HG03439 (cell line): ENCODE data around the gene PLXDC1.
"Not testable (repeated sequence)": the region's sequence is repeated elsewhere in the genome, so short reads cannot be mapped to it uniquely, and the experiment has no call there.

Experiments used
- ATAC-seq: cut with Tn5 transposase; IDR thresholded peaks from one replicate; pipeline ENCODE4 v1.9.1; 2021; ENCODE audit warnings: mild to moderate bottlenecking, moderate library complexity; ENCODE audit not compliant: unreplicated experiment

Gene PLXDC1

GRCh38 chr17:39130205-39130604, 21.2 kb downstream of the PLXDC1 start:
- no peak for ATAC-seq

- ATAC-seq: not testable (repeated sequence)
Measured at GRCh38 chr17:39129544-39129943, 21.9 kb downstream of the PLXDC1 start.

DNA sequence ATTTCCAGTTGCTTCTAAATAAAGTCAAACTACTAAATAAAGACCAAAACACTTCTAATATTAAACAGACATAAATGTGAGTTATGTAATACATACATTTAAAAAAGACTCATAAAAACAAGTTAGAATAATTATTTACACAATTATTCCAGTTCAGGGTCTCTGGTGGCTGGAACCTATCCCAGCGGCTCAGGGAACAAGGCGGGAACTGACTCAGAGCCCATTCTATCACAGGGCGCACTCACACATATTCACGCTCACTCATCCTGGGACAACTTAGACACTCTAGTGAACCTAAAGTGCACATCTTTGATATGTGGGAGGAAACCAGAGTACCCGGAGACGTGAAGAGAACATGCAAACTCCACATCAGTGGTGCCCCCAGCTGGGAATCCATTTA, 25.0 kb downstream of the PLXDC1 start:
- ATAC-seq: no peak

- no peak for ATAC-seq
Measured at GRCh38 chr17:39125143-39125875, 26.1 kb downstream of the PLXDC1 start.

GRCh38 chr17:39123627-39124026, 27.8 kb downstream of the PLXDC1 start:
- ATAC-seq: no peak

GRCh38 chr17:39122991-39123390, 28.4 kb downstream of the PLXDC1 start:
- no peak for ATAC-seq

DNA sequence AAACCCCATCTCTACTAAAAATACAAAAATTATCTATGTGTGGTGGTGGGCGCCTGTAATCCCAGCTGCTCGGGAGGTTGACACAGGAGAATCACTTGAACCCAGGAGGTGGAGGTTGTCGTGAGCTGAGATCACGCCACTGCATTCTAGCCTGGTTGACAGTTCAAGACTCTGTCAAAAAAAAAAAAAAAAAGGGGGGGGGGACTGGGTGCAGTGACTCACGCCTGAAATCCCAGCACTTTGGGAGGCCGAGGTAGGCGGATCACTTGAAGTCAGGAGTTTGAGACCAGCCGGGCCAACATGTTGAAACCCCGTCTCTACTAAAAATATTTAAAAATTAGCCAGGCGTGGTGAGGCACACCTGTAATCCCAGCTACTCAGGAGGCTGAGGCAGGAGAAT, 29.5 kb downstream of the PLXDC1 start:
- not testable (repeated sequence) for ATAC-seq

GRCh38 chr17:39118674-39119419, 32.6 kb downstream of the PLXDC1 start:
- peak; percentile 44 for ATAC-seq

- ATAC-seq: no peak
Measured at GRCh38 chr17:39116224-39116623, 35.2 kb downstream of the PLXDC1 start.

DNA sequence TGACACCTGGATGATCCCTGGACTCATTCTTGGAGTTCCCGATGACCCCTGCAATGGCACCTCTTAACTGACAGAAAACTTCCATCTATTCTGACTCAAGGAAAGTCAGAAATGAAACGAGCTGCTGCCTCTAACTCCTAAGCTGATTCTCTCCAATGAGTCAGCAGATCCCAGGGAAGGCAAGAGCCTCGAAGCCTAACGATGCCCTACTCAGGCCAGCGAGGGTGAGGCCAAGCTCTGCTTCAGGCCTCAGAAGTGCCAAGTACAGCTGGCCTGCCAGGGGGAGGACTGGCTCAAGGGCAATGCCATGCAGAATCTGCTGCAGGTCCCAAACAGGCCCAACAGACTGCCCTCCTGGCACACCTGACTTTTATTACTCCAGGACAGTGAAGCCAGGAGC, 36.3 kb downstream of the PLXDC1 start:
- no peak for ATAC-seq

- ATAC-seq: no peak
Measured at GRCh38 chr17:39114723-39115122, 36.7 kb downstream of the PLXDC1 start.

DNA sequence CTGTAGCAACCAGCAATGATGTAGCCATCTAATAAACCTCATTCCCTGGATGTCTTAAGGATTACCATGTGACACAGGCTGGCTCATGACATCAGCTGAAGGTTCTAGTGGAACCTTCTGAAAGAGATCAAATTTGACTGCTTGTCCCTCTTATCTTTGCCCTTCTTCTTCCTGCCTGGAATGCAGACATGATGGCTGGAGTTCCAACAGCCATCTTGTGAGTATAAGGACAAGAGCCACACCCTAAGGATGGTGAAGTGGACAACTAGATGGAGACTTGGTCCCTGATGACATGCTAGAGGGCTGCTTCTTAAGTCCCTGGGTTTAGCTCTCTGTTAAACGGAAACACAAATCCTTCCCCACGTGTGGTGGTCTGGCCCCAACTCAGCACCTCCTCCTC, 37.6 kb downstream of the PLXDC1 start:
- no peak for ATAC-seq

DNA sequence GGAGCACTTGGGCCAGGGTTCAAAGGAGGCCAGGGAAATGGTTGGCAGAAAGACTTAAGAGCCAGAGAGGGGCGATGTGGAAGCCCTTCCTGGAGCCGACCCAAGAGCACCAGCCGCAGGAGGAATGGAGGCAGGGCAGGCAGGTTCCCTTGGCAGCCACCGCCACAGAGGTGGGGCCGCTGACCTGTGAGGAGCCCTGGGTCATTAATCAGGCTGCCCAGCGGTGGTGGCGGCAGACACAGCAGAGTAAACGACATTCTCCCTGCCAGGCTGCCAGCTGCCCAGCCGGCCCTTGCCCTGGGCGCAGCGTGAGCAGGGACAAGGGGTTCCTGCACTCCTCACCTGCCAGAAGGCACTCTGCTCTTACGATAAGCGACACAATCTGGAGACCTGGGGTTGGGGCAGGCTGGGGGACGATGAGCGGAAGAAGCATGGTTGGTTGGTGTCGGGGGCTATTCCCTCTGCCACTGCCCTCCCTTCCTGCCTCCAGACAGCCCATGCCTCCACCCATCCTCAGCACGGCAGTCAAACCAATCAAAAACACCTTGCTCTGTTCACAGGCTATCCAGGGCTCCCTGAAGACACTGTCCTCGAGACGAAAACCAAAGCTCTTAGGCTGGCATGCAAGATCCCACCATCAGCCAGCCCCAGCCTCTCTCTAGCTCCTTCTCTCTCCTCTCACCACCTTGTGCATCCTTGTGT, 40.9 kb downstream of the PLXDC1 start:
- no peak for ATAC-seq

GRCh38 chr17:39108461-39109375, 42.7 kb downstream of the PLXDC1 start:
- ATAC-seq: no peak

DNA sequence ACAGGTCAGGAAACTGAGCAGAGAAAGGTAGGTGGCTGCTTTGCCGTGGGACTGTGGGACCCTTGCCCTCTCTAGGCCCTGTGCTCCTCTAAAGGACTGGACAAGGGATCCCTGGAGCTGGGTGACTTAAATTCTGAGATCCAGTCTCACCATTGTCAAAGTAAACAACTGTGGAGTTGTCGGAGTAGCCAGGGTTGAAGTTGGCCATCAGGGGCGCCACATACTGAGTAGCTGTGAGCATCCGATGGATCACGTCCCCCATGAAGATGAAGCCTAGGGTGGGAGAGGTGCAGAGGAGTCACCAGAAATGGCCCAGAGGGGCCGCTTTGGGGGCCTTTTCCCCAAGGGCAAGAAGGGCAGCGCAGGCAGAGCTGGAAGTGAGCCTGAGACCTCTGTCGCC, 43.5 kb downstream of the PLXDC1 start:
- ATAC-seq: no peak

GRCh38 chr17:39107155-39107554, 44.3 kb downstream of the PLXDC1 start:
- no peak for ATAC-seq

- ATAC-seq: no peak
Measured at GRCh38 chr17:39105705-39106104, 45.7 kb downstream of the PLXDC1 start.

DNA sequence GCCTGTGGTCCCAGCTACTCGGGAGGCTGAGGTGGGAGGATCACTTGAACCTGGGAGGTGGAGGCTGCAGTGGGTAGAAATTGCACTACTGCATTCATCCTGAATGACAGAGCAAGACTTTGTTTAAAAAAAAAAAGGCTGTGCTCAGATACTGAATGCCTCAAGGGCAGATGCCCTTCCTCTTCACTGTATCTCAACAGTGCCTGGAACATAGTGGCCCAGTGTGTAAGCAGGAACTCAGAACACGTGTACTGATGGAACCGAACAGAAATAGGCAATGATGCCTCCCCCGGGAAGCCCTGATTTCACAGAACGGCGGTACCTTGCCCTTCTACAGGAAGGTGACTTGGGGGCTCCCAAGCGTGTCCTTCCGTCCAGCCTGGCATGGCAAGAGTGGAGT, 46.8 kb downstream of the PLXDC1 start:
- ATAC-seq: no peak

DNA sequence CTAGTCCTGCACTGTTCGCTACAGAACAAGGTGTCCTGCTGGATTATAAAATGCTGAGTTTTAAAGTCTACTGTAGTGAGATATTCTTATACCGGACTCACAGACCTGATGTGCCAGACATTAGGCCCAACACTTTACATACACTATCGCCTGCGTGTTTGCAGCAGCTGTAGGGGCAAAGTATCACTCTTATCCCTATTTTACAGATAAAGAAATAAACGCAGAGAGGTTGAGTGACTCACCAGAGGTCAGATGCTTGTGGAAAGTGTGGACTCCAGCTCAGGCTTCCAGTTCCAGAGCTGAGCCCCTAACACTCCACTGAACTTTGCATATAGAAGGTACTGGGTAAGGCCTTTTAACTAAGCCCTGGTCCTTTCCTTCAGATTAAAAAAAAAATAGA, 47.4 kb downstream of the PLXDC1 start:
- no peak for ATAC-seq

DNA sequence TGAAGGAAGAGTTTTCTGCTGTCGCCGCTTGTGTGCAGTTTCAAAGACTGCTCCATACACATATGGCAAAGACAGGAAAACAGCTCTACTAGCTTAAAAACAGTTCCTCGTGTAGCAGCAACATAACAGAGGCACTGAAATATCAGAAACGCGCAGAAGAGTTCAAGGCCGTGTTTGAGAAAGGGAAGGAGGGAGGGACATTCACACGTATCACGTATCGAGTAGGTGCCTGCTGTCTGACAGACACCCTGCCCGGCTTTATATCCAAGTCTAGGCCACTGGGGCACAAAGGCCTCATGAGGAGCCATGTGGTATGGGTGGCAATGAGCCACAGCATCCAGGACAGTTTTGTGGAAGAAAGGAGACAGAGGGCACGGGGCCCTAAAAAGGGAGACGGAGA, 50.3 kb downstream of the PLXDC1 start:
- ATAC-seq: no peak

- no peak for ATAC-seq
Measured at GRCh38 chr17:39100530-39100929, 50.9 kb downstream of the PLXDC1 start.
